CD4-positive, alpha-beta memory T cell (primary cell): ENCODE measurements around the gene CLPX. TPM values are rescaled to one million over a fixed set of nuclear protein-coding genes. Genes with fewer than 3 reads are reported as not detected.
"Not testable (repeated sequence)": the region's sequence is repeated elsewhere in the genome, so short reads cannot be mapped to it uniquely, and the experiment has no call there.

Source experiments
- CTCF ChIA-PET: fragments of 350-600 bp; sonication (Branson Sonifier 250); formaldehyde crosslinking; loops from one replicate; lab custom pipeline; 2021; ENCODE audit warnings: inconsistent platforms; ENCODE audit not compliant: partially characterized antibody; lab: Charles Lee
- POLR2A ChIA-PET: fragments of 350-600 bp; sonication (Branson Sonifier 250); formaldehyde crosslinking; loops from one replicate; lab custom pipeline; 2021; ENCODE audit not compliant: partially characterized antibody; lab: Charles Lee
- DNase-seq, 5 donors: peaks; one replicate each; pipeline versions ENCODE4 v3.0.0 to v3.0.0-alpha.2; 2020 to 2022; ENCODE audit warnings: mixed read lengths in 1 of 5
- H3K27ac ChIP-seq: one replicate; pipeline ENCODE4 v1.7.0; 2013; ENCODE audit warnings: low read depth, low read length
- H3K27me3 ChIP-seq: 2 replicates; pipeline ENCODE4 v1.7.0; 2013; ENCODE audit warnings: mild to moderate bottlenecking, low read length, moderate library complexity; ENCODE audit not compliant: insufficient read depth
- H3K36me3 ChIP-seq: 2 replicates; pipeline ENCODE4 v1.7.0; 2013; ENCODE audit warnings: mild to moderate bottlenecking, low read length, moderate library complexity; ENCODE audit not compliant: insufficient read depth
- H3K4me1 ChIP-seq: 2 replicates; pipeline ENCODE4 v1.7.0; 2013; ENCODE audit warnings: mild to moderate bottlenecking, low read length, moderate library complexity; ENCODE audit not compliant: insufficient read depth
- H3K4me3 ChIP-seq, 2 donors: one replicate each; pipeline ENCODE4 v1.7.0; 2013; ENCODE audit warnings: low read length in 2 of 2, mild to moderate bottlenecking in 1 of 2
- H3K9me3 ChIP-seq, 2 donors: one replicate each; pipeline ENCODE4 v1.7.0; 2013; ENCODE audit warnings: low read length in 2 of 2, control low read depth in 1 of 2; ENCODE audit not compliant: control insufficient read depth in 1 of 2
- H3K27ac Mint-ChIP-seq, 7 donors: one replicate each; pipeline ENCODE4 v1.8.0; 2020 to 2021; ENCODE audit warnings: mixed read lengths in 7 of 7, mild to moderate bottlenecking in 6 of 7, inconsistent platforms in 3 of 7, moderate library complexity in 3 of 7
- H3K27me3 Mint-ChIP-seq, 2 donors: one replicate each; pipeline ENCODE4 v1.8.0; 2020 to 2021; ENCODE audit warnings: mixed read lengths in 2 of 2
- H3K36me3 Mint-ChIP-seq, 2 donors: one replicate each; pipeline ENCODE4 v1.8.0; 2020 to 2021; ENCODE audit warnings: mixed read lengths in 2 of 2, inconsistent platforms in 1 of 2, mild to moderate bottlenecking in 1 of 2
- H3K4me1 Mint-ChIP-seq, 4 donors: one replicate each; pipeline ENCODE4 v1.8.0; 2020 to 2021; ENCODE audit warnings: mixed read lengths in 4 of 4, mild to moderate bottlenecking in 1 of 4
- H3K4me3 Mint-ChIP-seq, 8 donors: one replicate each; pipeline ENCODE4 v1.8.0; 2020 to 2021; ENCODE audit warnings: mixed read lengths in 8 of 8, mild to moderate bottlenecking in 7 of 8, moderate library complexity in 6 of 8, inconsistent platforms in 3 of 8
- H3K9me3 Mint-ChIP-seq, 8 donors: one replicate each; pipeline ENCODE4 v1.8.0; 2020 to 2021; ENCODE audit warnings: mixed read lengths in 8 of 8, mild to moderate bottlenecking in 5 of 8, inconsistent platforms in 3 of 8, moderate library complexity in 1 of 8
- intact Hi-C: fragments of 100-400 bp; cut with micrococcal nuclease; formaldehyde crosslinking; loops from one replicate; pipeline ENCODE4 v1.15.1; 2023
- polyA plus RNA-seq, 2 donors: library from polyadenylated mRNA; unstranded; fragments of 300-500 nt; fragmentation: Illumina TruSeq; gene quantifications; one replicate each; pipeline ENCODE4 v1.2.3, GENCODE V29; 2021
- total RNA-seq, 2 experiments: library from RNA; stranded (reverse); gene quantifications; one replicate each; pipeline ENCODE4 v1.2.3, GENCODE V29; 2021

The CLPX gene
- total RNA-seq (10 to 100 TPM; 52.0 to 52.4 TPM), polyA plus RNA-seq (10 to 100 TPM; 28.1 to 29.2 TPM)

GRCh38 chr15:65184868-65185717 is at the start of gene CLPX:
TSS of gene CLPX (minus strand) at chr15:65185342. CDS start at chr15:65185153, 189 bp downstream.
- peaks cover 13 to 39% (median 24%) of the 10 kb centered on the region in 4 donors for H3K4me1 Mint-ChIP-seq
- Histone ChIP-seq H3K4me3 (peak within 1 kb of the TSS; percentile 71 to 77), H3K36me3 (peaks cover 2% of the 10 kb centered on the region), H3K4me1 (peaks cover 27% of the 10 kb centered on the region), H3K27me3 (no peaks in the 10 kb centered on the region), H3K9me3 (no peaks in the 10 kb centered on the region), H3K27ac (peak within 1 kb of the TSS; percentile 90)
- DNase-seq, result peak; percentile 92 to 97 (median 95)
- no peaks in the 10 kb centered on the region for H3K9me3 Mint-ChIP-seq
- peaks cover 4 to 12% of the 10 kb centered on the region in 2 donors for H3K36me3 Mint-ChIP-seq
- no peaks in the 10 kb centered on the region for H3K27me3 Mint-ChIP-seq
- ChIA-PET CTCF (interaction anchor here (0.8 to 2.2 kb wide), 6 partner anchors 10 to 291 kb away, joined by 3 to 12 read pairs (median 6); partner anchors contain the start of genes PARP16 and RNU5B-1), POLR2A (interaction anchor here (0.6 to 2.7 kb wide), 18 partner anchors 10 to 1091 kb away, joined by 3 to 45 read pairs (median 3); partner anchors contain the start of genes CIAO2A, PARP16, RAB11A and RNU5A-1)
- intact Hi-C loops, result loop anchor here (1.0 to 2.0 kb wide), 6 partner anchors 52 to 1022 kb away; partner anchors contain the start of genes PARP16, PDCD7, PPIB and RNU5A-1
- H3K4me3 Mint-ChIP-seq, result peak within 1 kb of the TSS; percentile 91 to 98 (median 96)
- peak within 1 kb of the TSS; percentile 90 to 97 (median 96) for H3K27ac Mint-ChIP-seq

GRCh38 chr15:65233696-65234095 is 48.6 kb upstream of the CLPX start:
- POLR2A ChIA-PET, result no interaction called here
- intact Hi-C loops, result no loop called here

GRCh38 chr15:65232520-65232919 is 47.4 kb upstream of the CLPX start:
- ChIA-PET POLR2A (no interaction called here), CTCF (no interaction called here)
- no peaks in the 10 kb centered on the region for H3K36me3 ChIP-seq
- H3K4me1 ChIP-seq, result no peaks in the 10 kb centered on the region
- intact Hi-C loops, result no loop called here
- Mint-ChIP-seq H3K27ac (no peak overlapping the region), H3K4me1 (no peaks in the 10 kb centered on the region), H3K9me3 (no peaks in the 10 kb centered on the region), H3K27me3 (no peaks in the 10 kb centered on the region), H3K36me3 (no peaks in the 10 kb centered on the region), H3K4me3 (no peak overlapping the region)
- H3K4me3 ChIP-seq, result no peak overlapping the region
- DNase-seq, result no peak
- H3K9me3 ChIP-seq, result no peaks in the 10 kb centered on the region
- no peaks in the 10 kb centered on the region for H3K27me3 ChIP-seq
- no peak overlapping the region for H3K27ac ChIP-seq

More at GRCh38 chr15:65233696-65234095, 48.6 kb upstream of the CLPX start:
- Mint-ChIP-seq H3K27ac (no peak overlapping the region), H3K4me1 (no peaks in the 10 kb centered on the region), H3K36me3 (no peaks in the 10 kb centered on the region), H3K9me3 (peaks cover 0 to 3% (median 0%) of the 10 kb centered on the region in 8 donors), H3K27me3 (no peaks in the 10 kb centered on the region), H3K4me3 (no peak overlapping the region)
- no peak overlapping the region for H3K4me3 ChIP-seq
- no peaks in the 10 kb centered on the region for H3K27me3 ChIP-seq
- no peak for DNase-seq
- H3K27ac ChIP-seq, result no peak overlapping the region
- no peaks in the 10 kb centered on the region for H3K4me1 ChIP-seq
- CTCF ChIA-PET, result no interaction called here
- H3K36me3 ChIP-seq, result no peaks in the 10 kb centered on the region
- no peaks in the 10 kb centered on the region for H3K9me3 ChIP-seq

- Histone ChIP-seq H3K27me3 (no peaks in the 10 kb centered on the region), H3K27ac (no peak overlapping the region), H3K4me3 (no peak overlapping the region), H3K9me3 (no peaks in the 10 kb centered on the region), H3K4me1 (no peaks in the 10 kb centered on the region), H3K36me3 (no peaks in the 10 kb centered on the region)
- POLR2A ChIA-PET, result no interaction called here
- no peaks in the 10 kb centered on the region for H3K36me3 Mint-ChIP-seq
- no peaks in the 10 kb centered on the region for H3K4me1 Mint-ChIP-seq
- CTCF ChIA-PET, result no interaction called here
- no peak overlapping the region for H3K4me3 Mint-ChIP-seq
- intact Hi-C loops, result no loop called here
- H3K27me3 Mint-ChIP-seq, result no peaks in the 10 kb centered on the region
- H3K9me3 Mint-ChIP-seq, result no peaks in the 10 kb centered on the region
- no peak overlapping the region for H3K27ac Mint-ChIP-seq
- DNase-seq, result no peak
Observed at GRCh38 chr15:65231306-65231705, 46.2 kb upstream of the CLPX start.

- CTCF ChIA-PET, H3K27me3 Mint-ChIP-seq, H3K27me3 ChIP-seq, H3K9me3 ChIP-seq, H3K36me3 ChIP-seq, H3K4me1 ChIP-seq, H3K4me3 ChIP-seq, H3K9me3 Mint-ChIP-seq, H3K27ac Mint-ChIP-seq, DNase-seq, H3K4me1 Mint-ChIP-seq, H3K36me3 Mint-ChIP-seq, H3K4me3 Mint-ChIP-seq, POLR2A ChIA-PET, H3K27ac ChIP-seq, intact Hi-C loops: not testable (repeated sequence)
Observed at GRCh38 chr15:65226901-65227300, 41.8 kb upstream of the CLPX start.

GRCh38 chr15:65226221-65226620 is 41.1 kb upstream of the CLPX start:
- ChIA-PET CTCF (no interaction called here), POLR2A (no interaction called here)
- intact Hi-C loops, result no loop called here
- H3K27ac ChIP-seq, result no peak overlapping the region
- no peaks in the 10 kb centered on the region for H3K9me3 ChIP-seq
- no peaks in the 10 kb centered on the region for H3K36me3 ChIP-seq
- no peak overlapping the region for H3K27ac Mint-ChIP-seq
- H3K4me3 Mint-ChIP-seq, result no peak overlapping the region
- H3K27me3 ChIP-seq, result no peaks in the 10 kb centered on the region
- H3K9me3 Mint-ChIP-seq, result no peaks in the 10 kb centered on the region
- DNase-seq, result no peak
- no peak overlapping the region for H3K4me3 ChIP-seq
- H3K4me1 ChIP-seq, result no peaks in the 10 kb centered on the region
- no peaks in the 10 kb centered on the region for H3K36me3 Mint-ChIP-seq
- no peaks in the 10 kb centered on the region for H3K4me1 Mint-ChIP-seq
- no peaks in the 10 kb centered on the region for H3K27me3 Mint-ChIP-seq

- no peak overlapping the region for H3K4me3 Mint-ChIP-seq
- H3K27me3 ChIP-seq, result no peaks in the 10 kb centered on the region
- intact Hi-C loops, result no loop called here
- peaks cover 0 to 2% (median 0%) of the 10 kb centered on the region in 4 donors for H3K4me1 Mint-ChIP-seq
- H3K4me1 ChIP-seq, result no peaks in the 10 kb centered on the region
- no peaks in the 10 kb centered on the region for H3K9me3 ChIP-seq
- H3K27me3 Mint-ChIP-seq, result no peaks in the 10 kb centered on the region
- no peak overlapping the region for H3K4me3 ChIP-seq
- ChIA-PET POLR2A (no interaction called here), CTCF (no interaction called here)
- no peaks in the 10 kb centered on the region for H3K36me3 Mint-ChIP-seq
- no peak for DNase-seq
- H3K27ac Mint-ChIP-seq, result no peak overlapping the region
- no peak overlapping the region for H3K27ac ChIP-seq
- H3K9me3 Mint-ChIP-seq, result no peaks in the 10 kb centered on the region
- no peaks in the 10 kb centered on the region for H3K36me3 ChIP-seq
Observed at GRCh38 chr15:65223996-65224395, 38.9 kb upstream of the CLPX start.
